Mucosa of descending colon (tissue), 3 donors: ENCODE results near the gene CRNN. TPM values are rescaled to one million over a fixed set of nuclear protein-coding genes. Genes with fewer than 3 reads are reported as not detected.

Experiments
- ATAC-seq: fragments of 200-7000 bp; cut with Tn5 transposase; one replicate; pipeline ENCODE4 v1.9.1; 2020; ENCODE audit warnings: mild to moderate bottlenecking, moderate library complexity
- DNase-seq, 3 donors: peaks; one replicate each; pipeline ENCODE4 v3.0.0-alpha.2; 2020
- H3K36me3 ChIP-seq: fragments of 200-600 bp; one replicate; pipeline ENCODE4 v1.8.0; 2021; ENCODE audit warnings: low read depth, mild to moderate bottlenecking
- H3K4me1 ChIP-seq: fragments of 200-600 bp; one replicate; pipeline ENCODE4 v1.8.0; 2021; ENCODE audit warnings: low read depth, mild to moderate bottlenecking
- H3K4me3 ChIP-seq: fragments of 200-600 bp; one replicate; pipeline ENCODE4 v1.8.0; 2021; ENCODE audit warnings: mild to moderate bottlenecking
- H3K9me3 ChIP-seq: fragments of 200-600 bp; one replicate; pipeline ENCODE4 v1.8.0; 2021; ENCODE audit warnings: mild to moderate bottlenecking
- intact Hi-C, 2 donors: fragments of 100-400 bp; cut with DNase I in 1 of 2; cut with micrococcal nuclease in 1 of 2; formaldehyde crosslinking; loops; one replicate each; pipeline versions ENCODE4 v1.11.0 to v1.11.1; 2022; cut with DNase I, micrococcal nuclease
- total RNA-seq, 3 donors: library from RNA; stranded (reverse); fragmentation: NEBNext Ultra II Directional in 2 of 3; extraction: Animal tissue kit (Norgen Biotek cat#: 25700) in 2 of 3; gene quantifications; one replicate each; pipeline versions ENCODE4 v1.2.1 to v1.2.4, GENCODE V29; 2021 to 2023
- TF ChIP-seq, protein P1 (sequence below): fragments of 200-600 bp; IDR thresholded peaks from one replicate; pipeline ENCODE4 v1.8.0; 2022; ENCODE audit warnings: antibody characterized with exemption, mild to moderate bottlenecking
- donor health status: DM: no; HTN: no; CAD: no; lungs with moderate emphysema.
- donor health status: DM: no; HTN: no; CAD: no.
- donor health status: DM: no; HTN: yes; CAD: no.

The CRNN gene
- total RNA-seq, 3 donors from 2014 or later = not detected

DNA sequence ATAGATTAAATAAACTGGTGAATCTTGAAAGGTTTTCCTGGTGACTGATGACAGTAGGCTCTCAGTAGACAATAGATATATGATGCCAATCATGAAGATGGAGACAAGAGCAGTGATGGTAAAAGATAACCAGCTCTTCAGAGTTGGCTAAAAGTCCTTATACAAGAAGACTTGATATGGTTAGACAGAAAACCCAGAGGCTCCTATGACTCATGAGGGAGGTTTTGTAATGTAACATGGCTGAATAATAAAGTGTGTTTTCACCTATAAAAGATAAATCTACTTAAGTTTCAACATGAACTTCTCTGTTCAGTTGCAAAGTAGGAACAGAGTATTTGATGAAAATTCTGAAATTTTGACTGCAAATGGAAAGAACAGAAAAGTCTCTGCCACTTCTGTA is 12.7 kb upstream of the CRNN start:
- H3K4me3 ChIP-seq = no peak overlapping the region
- no peak for DNase-seq
- TF ChIP-seq, protein P1, sequence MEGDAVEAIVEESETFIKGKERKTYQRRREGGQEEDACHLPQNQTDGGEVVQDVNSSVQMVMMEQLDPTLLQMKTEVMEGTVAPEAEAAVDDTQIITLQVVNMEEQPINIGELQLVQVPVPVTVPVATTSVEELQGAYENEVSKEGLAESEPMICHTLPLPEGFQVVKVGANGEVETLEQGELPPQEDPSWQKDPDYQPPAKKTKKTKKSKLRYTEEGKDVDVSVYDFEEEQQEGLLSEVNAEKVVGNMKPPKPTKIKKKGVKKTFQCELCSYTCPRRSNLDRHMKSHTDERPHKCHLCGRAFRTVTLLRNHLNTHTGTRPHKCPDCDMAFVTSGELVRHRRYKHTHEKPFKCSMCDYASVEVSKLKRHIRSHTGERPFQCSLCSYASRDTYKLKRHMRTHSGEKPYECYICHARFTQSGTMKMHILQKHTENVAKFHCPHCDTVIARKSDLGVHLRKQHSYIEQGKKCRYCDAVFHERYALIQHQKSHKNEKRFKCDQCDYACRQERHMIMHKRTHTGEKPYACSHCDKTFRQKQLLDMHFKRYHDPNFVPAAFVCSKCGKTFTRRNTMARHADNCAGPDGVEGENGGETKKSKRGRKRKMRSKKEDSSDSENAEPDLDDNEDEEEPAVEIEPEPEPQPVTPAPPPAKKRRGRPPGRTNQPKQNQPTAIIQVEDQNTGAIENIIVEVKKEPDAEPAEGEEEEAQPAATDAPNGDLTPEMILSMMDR = no peak
- peaks cover 8% of the 10 kb centered on the region for H3K9me3 ChIP-seq
- H3K4me1 ChIP-seq = no peaks in the 10 kb centered on the region
- ATAC-seq = no peak
- intact Hi-C loops = no loop called here
- no peaks in the 10 kb centered on the region for H3K36me3 ChIP-seq

DNA sequence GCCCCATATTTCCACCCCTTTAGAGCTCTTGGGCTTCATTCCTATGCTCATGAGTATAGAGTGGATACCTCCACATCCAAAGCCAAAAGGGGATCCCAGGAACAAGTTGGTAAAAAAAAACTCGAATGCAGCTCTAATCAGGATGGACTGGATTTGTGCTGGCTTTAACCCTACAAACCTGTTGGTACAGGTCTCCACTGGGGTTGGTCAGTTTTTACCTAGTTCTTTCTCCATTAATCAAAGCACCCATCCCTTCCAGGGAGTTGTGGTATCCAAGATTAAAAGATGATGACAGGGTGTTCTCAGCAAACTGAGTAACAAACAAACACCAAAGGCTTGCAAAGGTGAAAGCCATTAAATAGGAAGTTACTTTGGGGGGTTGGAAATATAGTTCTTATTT is 5.9 kb upstream of the CRNN start:
- ATAC-seq = no peak
- DNase-seq = no peak
- H3K36me3 ChIP-seq = no peaks in the 10 kb centered on the region
- peaks cover 8% of the 10 kb centered on the region for H3K9me3 ChIP-seq
- no peaks in the 10 kb centered on the region for H3K4me1 ChIP-seq
- TF ChIP-seq, protein P1 = no peak
- intact Hi-C loops = no loop called here
- no peak overlapping the region for H3K4me3 ChIP-seq

DNA sequence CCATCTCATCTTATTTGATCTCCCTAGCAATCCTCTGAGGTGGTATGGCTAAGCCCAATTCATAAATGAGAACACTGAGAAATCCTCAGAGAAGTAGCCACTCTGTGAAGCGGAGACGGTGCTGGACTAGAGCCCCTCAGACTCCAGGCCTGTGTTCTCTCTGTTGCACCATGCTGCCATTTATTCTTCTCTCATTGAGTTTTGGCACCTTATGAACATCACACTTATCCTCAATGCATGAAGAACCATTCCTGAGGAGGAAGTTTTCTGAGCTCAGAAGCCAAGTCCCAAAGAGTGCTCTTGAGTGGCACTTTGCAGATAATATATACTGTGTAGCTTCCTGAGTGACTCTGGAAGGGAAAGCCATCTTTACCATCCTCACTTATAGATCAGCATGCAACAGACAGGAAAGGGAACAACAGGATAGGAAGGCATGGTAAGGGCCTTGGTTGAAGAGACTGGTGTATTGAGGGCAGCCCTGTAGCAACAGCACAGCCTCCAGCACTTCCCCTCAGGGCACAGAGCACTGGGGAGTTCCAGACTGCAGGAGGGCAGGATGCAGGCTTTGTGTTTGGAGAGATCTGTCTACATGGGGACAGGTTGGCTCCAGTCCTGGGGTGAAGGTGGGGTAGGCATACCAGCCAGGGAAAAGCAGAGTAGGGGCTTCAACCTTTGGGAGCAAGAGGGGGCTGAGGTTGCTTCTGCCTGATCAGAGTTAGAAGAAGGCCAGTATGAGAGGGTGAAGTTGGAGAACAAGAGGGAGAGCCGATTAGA is 1.6 kb upstream of the CRNN start:
- no peaks in the 10 kb centered on the region for H3K4me1 ChIP-seq
- TF ChIP-seq, protein P1 = no peak
- no peaks in the 10 kb centered on the region for H3K9me3 ChIP-seq
- intact Hi-C loops = no loop called here
- ATAC-seq (no peak), DNase-seq (no peak)
- H3K4me3 ChIP-seq = no peak overlapping the region
- no peaks in the 10 kb centered on the region for H3K36me3 ChIP-seq

DNA sequence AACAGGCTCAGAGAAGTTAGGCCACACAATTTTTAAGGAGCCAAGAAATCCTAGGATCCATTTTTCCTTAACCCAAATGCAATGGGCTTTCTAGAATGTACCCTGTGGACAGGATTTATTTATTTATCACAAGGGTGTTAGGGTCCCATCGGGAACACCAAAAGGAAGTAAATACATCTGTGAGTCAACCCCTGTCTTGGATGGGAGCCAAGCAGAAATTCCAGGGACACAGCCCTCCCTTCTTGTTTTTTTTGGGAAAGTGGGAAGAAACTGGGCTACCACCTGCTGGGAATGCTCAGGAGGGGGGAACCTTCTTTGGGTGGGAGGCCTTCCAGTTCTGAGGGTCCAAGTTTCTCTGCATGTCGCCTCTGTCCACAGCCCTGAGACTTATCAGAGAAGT is 1.3 kb downstream of the CRNN start:
- Histone ChIP-seq H3K36me3 (no peaks in the 10 kb centered on the region), H3K9me3 (no peaks in the 10 kb centered on the region), H3K4me3 (no peak overlapping the region), H3K4me1 (no peaks in the 10 kb centered on the region)
- TF ChIP-seq, protein P1 = no peak
- intact Hi-C loops = no loop called here
- no peak for DNase-seq
- no peak for ATAC-seq

DNA sequence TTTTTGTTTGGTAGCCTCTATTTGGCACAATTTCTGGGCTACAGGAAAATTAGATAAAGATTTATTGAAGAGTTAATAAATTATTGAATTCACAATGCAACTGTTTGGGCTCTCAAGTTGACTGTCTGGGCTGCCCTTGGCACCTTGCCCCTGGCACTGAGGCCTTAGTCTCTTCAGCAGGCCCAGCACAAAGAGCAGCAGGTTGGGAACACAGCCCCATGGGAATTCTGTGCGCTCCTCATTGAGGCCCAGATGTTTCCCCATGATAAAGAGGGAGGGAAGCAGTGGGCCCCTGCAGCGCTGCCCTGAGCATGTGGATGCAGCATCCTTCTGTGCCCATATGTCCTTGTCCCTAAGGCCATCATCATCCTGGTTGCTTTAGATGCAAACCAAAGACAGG is 2.9 kb downstream of the CRNN start:
- DNase-seq (no peak), ATAC-seq (no peak)
- TF ChIP-seq, protein P1 = no peak
- no peak overlapping the region for H3K4me3 ChIP-seq
- no peaks in the 10 kb centered on the region for H3K4me1 ChIP-seq
- intact Hi-C loops = no loop called here
- H3K36me3 ChIP-seq = no peaks in the 10 kb centered on the region
- no peaks in the 10 kb centered on the region for H3K9me3 ChIP-seq

DNA sequence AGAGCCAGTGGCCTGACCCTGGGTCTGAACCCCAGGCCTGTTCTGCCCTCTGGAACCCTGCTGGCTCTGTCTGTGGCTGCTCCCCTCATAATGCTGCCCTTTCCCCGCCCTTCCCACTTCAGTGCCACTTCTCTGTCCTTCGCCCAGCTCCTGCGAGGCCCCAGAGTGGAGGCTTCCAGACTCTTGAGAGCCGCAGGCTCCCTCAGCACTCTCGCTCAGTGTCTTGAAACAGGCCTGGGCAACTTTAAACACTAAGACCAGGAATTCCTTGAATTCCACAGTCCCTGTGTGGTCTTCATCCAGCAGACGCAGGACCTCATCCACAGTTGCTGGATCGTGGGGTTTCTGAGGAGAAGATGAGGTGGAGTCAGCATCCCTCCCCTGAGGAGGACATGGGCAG is 3.5 kb downstream of the CRNN start:
- H3K4me1 ChIP-seq = no peaks in the 10 kb centered on the region
- TF ChIP-seq, protein P1 = no peak
- no peak overlapping the region for H3K4me3 ChIP-seq
- H3K9me3 ChIP-seq = no peaks in the 10 kb centered on the region
- intact Hi-C loops = no loop called here
- H3K36me3 ChIP-seq = no peaks in the 10 kb centered on the region
- no peak for DNase-seq
- ATAC-seq = no peak
